RPMI7951 (cell line): ENCODE results near the gene WDFY1. TPM values are rescaled to one million over a fixed set of nuclear protein-coding genes. Genes with fewer than 3 reads are reported as not detected.

Source experiments
- DNase-seq: peaks from one replicate; pipeline ENCODE4 v3.0.0-alpha.2; 2012; ENCODE audit warnings: low read depth
- total RNA-seq: library from RNA; depleted of rRNA; stranded (reverse); fragments of >200 nt; shearing (Covaris generic); gene quantifications from 2 replicates; pipeline ENCODE4 v1.2.3, GENCODE V29; 2014

WDFY1 gene
- total RNA-seq, 1 experiment from 2014 or later, result 45.7 TPM

GRCh38 chr2:223930103-223930976, 14.8 kb downstream of the WDFY1 start:
- peak; percentile 96 for DNase-seq

- no peak for DNase-seq
Measured at GRCh38 chr2:223929571-223930102, 15.5 kb downstream of the WDFY1 start.

- no peak for DNase-seq
Measured at GRCh38 chr2:223928113-223929006, 16.8 kb downstream of the WDFY1 start.

GRCh38 chr2:223925106-223925505, 20.0 kb downstream of the WDFY1 start:
- DNase-seq, result no peak

- DNase-seq, result no peak
Measured at GRCh38 chr2:223923976-223924375, 21.2 kb downstream of the WDFY1 start.

- no peak for DNase-seq
Measured at GRCh38 chr2:223922308-223922707, 22.8 kb downstream of the WDFY1 start.

- no peak for DNase-seq
Measured at GRCh38 chr2:223921204-223921603, 23.9 kb downstream of the WDFY1 start.

GRCh38 chr2:223920109-223920508, 25.0 kb downstream of the WDFY1 start:
- no peak for DNase-seq

- no peak for DNase-seq
Measured at GRCh38 chr2:223918671-223919134, 26.4 kb downstream of the WDFY1 start.

- no peak for DNase-seq
Measured at GRCh38 chr2:223916181-223916920, 28.8 kb downstream of the WDFY1 start.

- DNase-seq, result no peak
Measured at GRCh38 chr2:223915071-223915470, 30.1 kb downstream of the WDFY1 start.

GRCh38 chr2:223914324-223914723, 30.8 kb downstream of the WDFY1 start:
- DNase-seq, result no peak

- DNase-seq, result peak; percentile 8
Measured at GRCh38 chr2:223909001-223909741, 36.0 kb downstream of the WDFY1 start.

GRCh38 chr2:223908304-223908998, 36.7 kb downstream of the WDFY1 start:
- no peak for DNase-seq

- no peak for DNase-seq
Measured at GRCh38 chr2:223905996-223906395, 39.1 kb downstream of the WDFY1 start.

- no peak for DNase-seq
Measured at GRCh38 chr2:223901854-223902253, 43.3 kb downstream of the WDFY1 start.

GRCh38 chr2:223901311-223901710, 43.8 kb downstream of the WDFY1 start:
- no peak for DNase-seq

GRCh38 chr2:223900531-223900930, 44.6 kb downstream of the WDFY1 start:
- no peak for DNase-seq

GRCh38 chr2:223900066-223900465, 45.1 kb downstream of the WDFY1 start:
- no peak for DNase-seq

GRCh38 chr2:223897669-223898330, 47.3 kb downstream of the WDFY1 start:
- no peak for DNase-seq
